ENCODE measurements around the gene SAAL1.
"Not testable (repeated sequence)": the region's sequence is repeated elsewhere in the genome, so short reads cannot be mapped to it uniquely, and the experiment has no call there.

DNA sequence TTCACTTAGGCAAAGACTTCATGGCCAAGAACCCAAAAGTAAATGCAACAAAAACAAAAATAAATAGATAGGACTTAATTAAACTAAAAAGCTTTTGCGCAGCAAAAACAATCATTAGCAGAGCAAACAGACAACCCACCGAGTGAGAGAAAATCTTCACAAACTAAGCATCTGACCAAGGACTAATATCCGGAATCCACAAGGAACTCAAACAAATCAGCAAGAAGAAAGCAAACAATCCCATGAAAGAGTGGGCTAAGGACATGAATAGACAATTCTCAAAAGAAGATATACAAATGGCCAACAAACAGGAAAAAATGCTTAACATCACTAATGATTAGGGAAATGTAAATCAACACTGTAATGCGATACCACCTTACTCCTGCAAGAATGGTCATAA, 25.2 kb upstream of the SAAL1 start:
- not testable (repeated sequence) for TF ChIP-seq CTCF, POLR2A (IDR thresholded peaks at IDR 0.05)
